GM08714 (cell line): ENCODE data around the gene KIRREL2.

ENCODE experiments used
- H3K4me3 ChIP-seq: fragments of 200-500 bp; sonication (Bioruptor generic); 2 replicates; pipeline ENCODE4 v1.5.1; 2014; ENCODE audit warnings: mild to moderate bottlenecking, low read length, inconsistent platforms
- ZNF274 ChIP-seq: IDR thresholded peaks from 2 replicates; pipeline ENCODE4 v1.6.1; 2012; ENCODE audit warnings: mild to moderate bottlenecking, low read depth, low read length

Gene KIRREL2

DNA sequence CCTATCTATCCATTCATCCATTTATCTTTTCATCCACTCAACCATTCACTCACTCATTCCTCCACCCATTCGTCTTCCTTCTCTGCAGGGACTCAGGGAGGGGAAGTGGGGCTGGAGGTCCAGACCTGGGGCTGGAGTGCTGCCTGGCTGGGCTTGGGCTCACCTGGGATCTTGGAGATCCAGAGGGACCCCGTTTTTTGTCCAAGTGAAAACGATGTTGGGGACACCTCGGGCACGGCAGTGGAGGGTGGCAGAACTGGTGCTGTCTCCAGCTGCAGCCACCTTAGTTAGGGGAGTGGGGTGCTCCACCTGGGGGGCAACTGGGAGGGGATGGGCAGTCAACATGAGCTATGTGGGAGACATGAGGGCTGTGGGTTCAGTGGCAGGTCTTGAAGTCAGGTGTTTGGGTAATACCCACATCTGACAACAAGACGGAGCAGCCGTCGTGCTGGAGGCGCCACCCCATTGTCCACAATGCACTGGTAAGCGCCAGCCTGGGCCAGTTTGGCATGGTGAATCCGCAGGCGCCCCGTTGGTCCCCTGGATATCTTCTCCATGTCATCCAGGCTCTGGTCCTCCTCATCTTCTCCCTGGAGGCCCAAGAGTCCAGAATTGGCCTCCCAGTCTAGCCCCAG lies 14.6 kb upstream of the KIRREL2 start:
- TF ChIP-seq ZNF274 = no peak

DNA sequence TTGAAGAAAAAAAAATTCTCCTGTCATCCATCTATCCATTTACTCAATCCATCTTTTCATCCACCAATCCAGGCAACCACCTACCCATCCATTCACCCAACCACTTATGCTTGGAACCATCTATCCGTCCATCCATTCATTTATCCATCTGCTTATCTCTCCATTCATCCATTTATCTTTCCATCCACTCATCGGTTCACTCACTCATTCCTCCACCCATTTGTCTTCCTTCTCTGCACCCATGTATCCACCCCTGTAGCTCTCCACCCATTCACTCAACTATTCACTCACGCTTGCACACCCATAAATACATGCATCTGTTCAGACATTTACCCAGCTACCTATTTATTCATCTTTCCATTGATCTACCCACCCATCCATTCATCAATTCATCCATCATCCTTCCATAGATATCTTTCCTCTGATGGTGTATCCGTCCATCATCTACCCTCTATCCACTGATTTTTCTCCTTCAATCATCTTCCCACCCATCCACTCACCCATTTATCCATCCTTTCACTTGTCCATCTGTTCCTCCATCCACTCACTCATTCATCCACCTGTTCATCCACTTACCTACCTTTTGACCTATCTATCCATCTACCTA lies 13.9 kb upstream of the KIRREL2 start:
- no peak overlapping the region for H3K4me3 ChIP-seq
- no peak for TF ChIP-seq ZNF274

More for the DNA sequence above, 14.6 kb upstream of the KIRREL2 start:
- H3K4me3 ChIP-seq = no peak overlapping the region

DNA sequence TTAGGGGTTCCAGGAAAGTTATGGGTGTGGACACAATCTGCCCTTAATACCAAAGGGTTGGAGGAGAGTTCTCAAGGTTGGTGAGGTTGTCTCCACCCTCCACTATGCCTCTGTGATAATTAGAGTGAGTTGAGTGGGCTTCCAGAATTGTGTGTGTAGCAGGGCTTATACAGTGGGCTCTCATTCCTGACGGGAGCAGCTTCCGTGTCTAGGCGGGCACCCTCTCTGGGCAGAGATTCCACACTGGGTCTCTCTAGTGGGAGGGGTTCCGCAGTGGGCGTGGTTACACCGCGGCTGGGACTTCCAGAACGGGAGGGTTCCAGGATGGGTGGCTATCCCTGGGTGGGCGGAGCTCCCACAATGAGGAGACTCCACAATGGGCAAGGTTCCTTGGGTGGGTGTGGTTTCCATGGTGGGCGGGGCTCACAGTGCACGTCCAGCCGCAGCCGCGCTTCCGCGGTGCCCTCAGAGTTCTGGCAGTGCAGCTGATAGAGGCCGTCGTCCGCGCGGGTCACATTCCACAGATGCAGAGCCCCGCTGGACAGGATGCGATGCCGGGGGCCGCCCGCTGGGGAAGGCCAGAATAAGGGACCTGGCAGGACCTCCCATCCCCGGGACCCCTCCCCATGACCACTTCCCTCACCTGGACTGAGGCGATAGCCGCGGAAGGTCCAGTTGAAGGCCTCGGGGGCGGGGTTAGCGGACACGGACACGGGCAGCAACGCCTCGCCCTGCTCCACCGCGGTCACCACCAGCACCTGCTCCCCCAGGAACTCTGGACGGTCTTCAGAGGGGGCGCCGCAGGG lies 12.8 kb upstream of the KIRREL2 start:
- H3K4me3 ChIP-seq = no peak overlapping the region
- TF ChIP-seq ZNF274 = no peak

DNA sequence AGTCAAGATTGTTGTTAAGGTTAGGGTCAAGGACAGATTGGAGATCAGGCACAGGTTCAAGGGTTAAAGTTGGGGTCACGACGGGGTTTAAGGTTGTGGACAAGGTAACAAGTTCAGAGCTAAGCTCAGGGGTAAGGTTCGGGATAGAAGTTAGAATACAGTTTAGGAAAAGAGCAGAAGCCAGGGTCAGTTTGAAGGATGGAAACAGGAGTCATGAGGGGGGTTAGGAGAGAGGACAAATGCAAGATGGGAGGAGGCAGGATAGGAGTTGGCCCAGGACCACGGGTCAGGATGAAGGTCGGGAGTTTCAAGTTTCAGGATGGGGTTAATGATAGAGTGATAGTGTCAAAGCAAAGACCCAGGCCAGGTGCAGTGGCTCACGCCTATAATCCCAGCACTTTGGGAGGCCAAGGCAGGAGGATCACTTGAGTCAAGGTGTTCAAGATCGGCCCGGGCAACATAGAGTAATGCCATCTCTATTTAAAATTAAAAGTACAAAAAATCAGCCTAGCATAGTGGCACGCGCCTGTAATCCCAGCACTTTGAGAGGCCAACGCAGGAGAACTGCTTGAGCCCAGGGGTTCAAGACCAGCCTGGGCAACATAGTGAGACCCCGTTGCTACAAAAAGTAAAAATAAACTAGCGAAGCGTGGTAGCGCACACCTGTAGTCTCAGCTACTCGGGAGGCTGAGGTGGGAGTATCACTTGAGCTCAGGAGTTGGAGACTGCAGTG lies 12.1 kb upstream of the KIRREL2 start:
- TF ChIP-seq ZNF274 = no peak
- H3K4me3 ChIP-seq = no peak overlapping the region

DNA sequence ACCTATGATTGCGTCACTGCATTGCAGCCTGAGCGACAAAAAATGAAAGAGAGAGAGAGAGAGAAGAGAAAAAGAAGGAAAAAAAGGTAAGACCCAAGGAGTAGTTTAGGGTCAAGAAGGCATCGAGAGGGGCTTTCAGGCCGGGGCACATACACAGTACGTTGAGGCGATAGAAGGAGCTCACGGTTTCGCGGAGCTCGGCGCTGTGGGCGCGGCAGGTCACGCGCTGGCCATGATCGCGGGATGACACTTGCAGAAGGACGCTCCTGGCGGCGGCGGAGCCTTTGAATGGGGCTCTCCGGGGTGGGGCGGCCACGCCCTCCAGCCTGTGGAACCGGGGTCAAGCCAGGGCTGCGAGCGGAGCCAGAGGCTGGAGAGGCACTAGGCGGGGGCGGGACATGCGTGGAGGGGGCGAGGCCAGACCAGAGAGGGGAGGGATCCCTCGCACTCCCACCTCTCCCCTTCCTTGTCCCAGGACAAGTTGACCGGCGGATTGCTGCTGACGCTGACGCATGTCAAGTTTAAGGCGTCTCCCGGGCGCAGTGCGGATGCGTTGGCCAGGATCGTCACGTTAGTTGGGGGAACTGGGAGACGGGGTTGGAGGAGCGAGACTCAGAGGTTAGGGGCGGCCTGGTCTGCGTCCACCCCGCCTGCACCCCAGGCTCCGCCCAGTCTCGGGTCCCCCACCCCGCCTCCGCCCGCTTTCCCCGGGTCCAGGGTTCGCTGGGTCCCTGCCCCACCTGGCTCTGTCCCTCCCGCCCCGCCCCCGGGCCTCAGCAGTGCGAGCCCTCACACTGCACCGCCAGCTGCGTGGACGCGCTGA lies 11.3 kb upstream of the KIRREL2 start:
- H3K4me3 ChIP-seq = no peak overlapping the region
- no peak for TF ChIP-seq ZNF274

DNA sequence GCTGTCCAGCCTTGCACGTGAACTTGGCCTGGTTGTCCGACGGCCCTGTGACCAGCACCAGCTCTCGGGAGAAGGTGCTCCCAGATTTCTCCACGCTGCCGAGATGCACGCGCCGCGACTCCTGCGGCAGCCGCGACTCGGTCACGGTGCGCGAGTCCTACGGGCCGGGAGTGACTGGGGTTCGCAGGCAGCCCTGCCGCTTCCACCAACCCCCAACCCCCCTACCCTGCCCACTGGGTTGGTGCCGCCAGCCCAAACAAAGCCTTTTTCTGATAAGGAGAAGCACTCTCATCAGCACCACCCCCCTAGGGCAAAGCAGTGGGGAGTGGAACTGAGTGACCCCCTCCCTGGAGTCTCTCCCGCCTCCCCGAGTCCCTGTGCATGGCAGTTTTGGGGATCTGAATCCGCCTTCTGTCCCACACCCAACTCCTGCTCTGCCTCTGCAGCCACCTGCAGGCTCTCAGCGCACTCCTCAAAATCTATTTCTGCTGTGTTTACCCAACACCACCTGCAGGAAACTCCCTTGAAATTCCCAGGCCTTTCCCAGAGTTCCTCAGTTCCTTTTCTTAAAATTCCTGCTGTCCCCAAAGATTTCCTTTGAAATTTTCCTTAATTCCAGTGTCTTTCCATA lies 10.6 kb upstream of the KIRREL2 start:
- TF ChIP-seq ZNF274 = no peak
- H3K4me3 ChIP-seq = no peak overlapping the region

DNA sequence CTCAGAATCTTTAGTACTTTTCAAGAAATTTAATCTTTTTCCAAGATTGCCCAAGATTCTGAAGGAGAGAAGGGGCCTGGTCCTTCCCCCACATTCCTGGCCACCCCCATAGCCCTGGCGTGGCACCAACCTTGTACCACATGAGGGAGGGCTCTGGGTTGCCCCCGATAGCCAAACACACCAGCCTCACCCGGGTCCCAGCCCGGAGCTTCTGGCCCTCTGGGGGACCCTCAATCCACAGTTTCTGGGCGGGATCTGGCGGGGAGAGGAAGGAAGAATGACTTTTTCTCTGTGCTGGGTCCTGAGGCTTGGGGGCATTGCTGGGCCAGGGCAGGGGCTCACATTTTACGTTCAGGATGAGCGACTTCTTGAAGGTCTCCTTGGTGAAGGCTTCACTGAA lies 8.8 kb upstream of the KIRREL2 start:
- no peak overlapping the region for H3K4me3 ChIP-seq
- no peak for TF ChIP-seq ZNF274

DNA sequence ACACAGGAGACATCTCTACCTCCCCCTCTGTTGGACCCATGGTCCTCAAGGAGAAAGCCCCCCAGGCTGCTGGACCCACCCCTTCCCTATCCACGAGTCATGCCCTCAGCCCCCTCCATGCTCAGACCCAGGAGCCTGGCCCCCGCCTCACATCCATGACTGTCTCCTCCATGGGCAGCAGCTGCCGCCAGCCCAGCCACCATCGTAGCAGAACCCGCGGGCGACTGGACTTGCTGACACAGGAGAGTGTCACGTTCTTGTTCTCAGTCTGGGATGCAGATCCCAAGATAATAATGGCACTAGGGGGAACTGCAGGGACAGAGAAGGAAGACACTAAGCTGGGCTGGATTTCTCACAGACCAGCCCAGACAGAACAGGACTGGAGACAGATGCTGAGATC lies 8.2 kb upstream of the KIRREL2 start:
- H3K4me3 ChIP-seq = no peak overlapping the region
- no peak for TF ChIP-seq ZNF274

DNA sequence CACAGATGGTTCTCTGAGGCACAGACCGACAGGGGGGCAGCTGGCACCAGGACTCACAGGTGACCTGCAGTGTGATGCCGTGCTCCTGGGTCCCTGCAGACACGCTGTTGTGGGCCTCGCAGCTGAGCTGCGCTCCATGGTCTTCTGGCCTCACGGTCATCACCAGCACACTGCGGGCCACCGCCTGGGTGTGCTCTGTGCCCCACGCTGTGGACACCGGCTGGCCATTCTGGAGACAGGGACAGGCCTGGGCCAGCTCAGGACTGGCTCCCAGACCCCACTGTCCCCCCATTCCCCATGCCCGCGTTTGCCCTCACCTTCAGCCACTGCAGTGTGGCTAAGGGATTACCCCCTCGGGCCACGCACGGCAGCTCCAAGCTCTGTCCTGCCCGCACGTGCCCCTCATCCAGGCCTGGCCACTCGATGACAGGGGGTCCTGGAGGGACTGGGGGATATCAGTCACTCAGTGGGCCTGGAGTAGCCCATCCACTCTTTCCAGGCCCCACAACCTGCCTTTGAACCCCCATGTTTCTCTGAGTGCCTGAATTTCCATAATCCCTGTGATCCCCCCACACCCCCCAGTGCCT lies 7.7 kb upstream of the KIRREL2 start:
- no peak overlapping the region for H3K4me3 ChIP-seq
- no peak for TF ChIP-seq ZNF274

DNA sequence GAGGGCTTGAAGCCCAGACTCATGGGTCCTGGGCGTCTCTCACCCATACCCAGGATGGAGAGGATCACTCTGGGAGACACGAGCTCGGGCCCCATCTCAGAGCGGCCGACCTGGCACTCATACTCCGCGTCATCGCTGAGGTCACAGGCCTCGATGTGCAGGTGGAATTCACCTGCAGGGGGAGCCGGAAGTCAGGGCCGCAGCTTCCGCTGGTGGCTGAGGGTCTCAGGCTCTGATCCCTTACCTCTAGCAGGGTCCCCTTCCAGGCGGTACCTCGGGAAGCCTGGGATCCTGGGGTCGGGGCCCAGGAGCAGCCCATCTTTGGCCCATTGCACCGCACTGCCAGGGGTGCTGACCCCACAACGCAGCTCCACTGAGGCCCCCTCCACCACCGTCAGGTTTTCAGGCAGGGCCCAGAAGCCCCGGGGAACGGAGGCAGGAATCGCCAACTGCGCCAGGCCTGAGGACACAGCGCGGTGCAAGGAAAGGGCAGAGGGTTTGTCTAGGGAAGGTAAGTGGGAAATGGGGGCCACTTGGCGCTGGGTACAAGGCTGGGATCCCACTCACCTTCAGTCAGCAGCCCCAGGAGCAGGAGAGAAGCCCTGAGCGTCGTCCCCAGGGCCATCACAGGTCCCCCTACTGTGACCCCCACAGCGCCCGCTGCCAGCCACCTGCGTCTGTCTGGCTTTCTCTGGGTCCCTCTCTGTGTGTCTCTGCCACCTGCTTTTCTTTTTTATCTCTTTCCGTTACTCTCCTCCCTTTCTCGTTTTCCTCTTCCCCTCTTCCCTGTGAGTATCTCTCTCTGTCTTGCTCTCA lies 5.3 kb upstream of the KIRREL2 start:
- H3K4me3 ChIP-seq = no peak overlapping the region
- no peak for TF ChIP-seq ZNF274

DNA sequence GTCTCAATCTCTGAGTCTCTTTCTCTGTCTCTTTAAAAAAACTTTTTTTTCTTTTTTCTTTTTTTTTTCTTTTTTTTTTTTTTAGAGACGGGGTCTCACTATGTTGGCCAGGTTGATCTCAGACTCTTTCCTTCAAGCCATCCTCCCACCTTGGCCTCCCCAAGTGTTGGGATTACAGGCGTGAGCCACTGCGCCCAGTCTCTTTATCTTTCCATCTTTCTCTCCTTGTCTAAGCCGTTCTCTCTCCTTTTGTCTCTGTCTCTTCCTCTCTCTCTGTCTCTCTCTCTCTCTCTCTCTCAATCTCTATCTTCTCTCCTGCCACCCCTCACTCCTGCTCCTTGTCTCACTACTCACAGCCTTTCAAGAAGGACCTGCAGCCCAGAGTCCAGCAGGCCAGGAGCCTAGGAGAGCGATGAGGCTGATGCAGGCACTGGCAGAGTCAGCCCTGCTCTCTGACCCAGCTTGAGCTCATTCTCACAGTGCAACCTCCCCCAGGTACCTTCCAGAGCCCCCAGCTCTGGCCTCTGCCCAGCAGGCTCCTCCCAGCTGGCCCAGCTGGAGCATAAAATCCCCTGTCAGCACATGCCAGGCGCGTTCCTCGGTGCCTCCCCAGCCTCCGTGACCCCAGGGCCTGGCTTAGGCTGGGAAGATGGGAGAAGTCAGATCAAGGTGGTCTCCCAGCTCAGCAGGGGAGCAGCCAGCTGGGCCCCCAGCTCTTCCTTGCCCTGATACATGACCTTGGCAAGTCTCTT lies 4.5 kb upstream of the KIRREL2 start, which contains the start of gene NPHS1:
TSS of gene NPHS1 (minus strand) at position 476 of the 752 bp plus-strand sequence. CDS start 667 bp downstream, outside the sequence.
- TF ChIP-seq ZNF274 = no peak

More for the DNA sequence above, 4.5 kb upstream of the KIRREL2 start, which contains the start of gene NPHS1:
- no peak within 1 kb of the TSS for H3K4me3 ChIP-seq
